CD4-positive, alpha-beta T cell treated with Interferon alpha-2 for 1 hour (primary cell): ENCODE data around the gene MOGAT3.

ENCODE experiments used
- DNase-seq, 2 donors: peaks; one replicate each; pipeline ENCODE4 v3.0.0-alpha.2; 2020 to 2022

The MOGAT3 gene

GRCh38 chr7:101200862-101201599, at the start of gene MOGAT3:
MOGAT3 (minus strand) TSS chr7:101201036; CDS start chr7:101200854, 182 bp downstream.
- DNase-seq, result no peak

GRCh38 chr7:101250324-101250723, 49.5 kb upstream of the MOGAT3 start:
- no peak for DNase-seq

- DNase-seq, result no peak
Measured at GRCh38 chr7:101248276-101248675, 47.4 kb upstream of the MOGAT3 start.

- no peak for DNase-seq
Measured at GRCh38 chr7:101245147-101245668, 44.4 kb upstream of the MOGAT3 start.

GRCh38 chr7:101244375-101245146, 43.7 kb upstream of the MOGAT3 start, which contains the start of gene FIS1:
FIS1 (minus strand) TSS chr7:101245081; CDS start chr7:101245004, 77 bp downstream.
- peak; percentile 91 to 92 for DNase-seq

GRCh38 chr7:101243646-101244374, 43.0 kb upstream of the MOGAT3 start:
- no peak for DNase-seq

- no peak for DNase-seq
Measured at GRCh38 chr7:101241443-101242349, 40.9 kb upstream of the MOGAT3 start.

GRCh38 chr7:101241015-101241363, 40.2 kb upstream of the MOGAT3 start:
- DNase-seq, result no peak

GRCh38 chr7:101240226-101241014, 39.6 kb upstream of the MOGAT3 start:
- no peak for DNase-seq

- no peak for DNase-seq
Measured at GRCh38 chr7:101239951-101240220, 39.0 kb upstream of the MOGAT3 start.

GRCh38 chr7:101239191-101239950, 38.5 kb upstream of the MOGAT3 start:
- no peak for DNase-seq

- DNase-seq, result no peak
Measured at GRCh38 chr7:101238226-101239182, 37.7 kb upstream of the MOGAT3 start.

GRCh38 chr7:101237206-101238067, 36.6 kb upstream of the MOGAT3 start, which contains the start of gene CLDN15:
CLDN15 (minus strand) TSS chr7:101237802; CDS start chr7:101237581, 221 bp downstream.
- DNase-seq, result no peak

- no peak for DNase-seq
Measured at GRCh38 chr7:101236292-101236835, 35.5 kb upstream of the MOGAT3 start.

GRCh38 chr7:101235522-101235921, 34.7 kb upstream of the MOGAT3 start:
- DNase-seq, result no peak

- DNase-seq, result no peak
Measured at GRCh38 chr7:101235050-101235449, 34.2 kb upstream of the MOGAT3 start.

GRCh38 chr7:101234636-101235035, 33.8 kb upstream of the MOGAT3 start:
- no peak for DNase-seq

GRCh38 chr7:101233907-101234547, 33.2 kb upstream of the MOGAT3 start:
- no peak for DNase-seq
